GM23338 (cell line): ENCODE data around the gene RPS6KA4. TPM values are rescaled to one million over a fixed set of nuclear protein-coding genes. Genes with fewer than 3 reads are reported as not detected.

Experiments
- ATAC-seq: fragments of 200-7000 bp; cut with Tn5 transposase; 3 replicates; pipeline ENCODE4 v1.9.1; 2020
- DNase-seq: peaks from one replicate; pipeline ENCODE4 v3.0.0-alpha.2; 2015; ENCODE audit warnings: low spot score
- H2AFZ ChIP-seq: fragments of 200-600 bp; sonication (generic); 2 replicates; pipeline ENCODE4 v1.8.0; 2016; ENCODE audit warnings: antibody characterized with exemption, mild to moderate bottlenecking, moderate library complexity
- H3F3A ChIP-seq: fragments of 200-600 bp; sonication (generic); replicated peaks from 2 replicates; pipeline ENCODE4 v1.8.0; 2017; ENCODE audit warnings: antibody characterized with exemption, mixed run types, low read depth
- H3K27ac ChIP-seq: fragments of 200-600 bp; sonication (generic); 2 replicates; pipeline ENCODE4 v1.6.1; 2016; ENCODE audit warnings: low read depth
- H3K27me3 ChIP-seq: fragments of 200-600 bp; sonication (generic); 2 replicates; pipeline ENCODE4 v1.8.0; 2016; ENCODE audit warnings: mild to moderate bottlenecking, mixed run types, moderate library complexity; ENCODE audit not compliant: insufficient read depth
- H3K36me3 ChIP-seq: fragments of 200-600 bp; sonication (generic); 2 replicates; pipeline ENCODE4 v1.8.0; 2016; ENCODE audit warnings: mild to moderate bottlenecking; ENCODE audit not compliant: insufficient read depth
- H3K4me1 ChIP-seq: fragments of 200-600 bp; sonication (generic); 2 replicates; pipeline ENCODE4 v1.8.0; 2016; ENCODE audit warnings: mild to moderate bottlenecking, moderate library complexity; ENCODE audit not compliant: insufficient read depth
- H3K4me2 ChIP-seq: fragments of 200-600 bp; sonication (generic); 2 replicates; pipeline ENCODE4 v1.7.1; 2017; ENCODE audit warnings: mixed run types
- H3K4me3 ChIP-seq: fragments of 200-600 bp; sonication (generic); 2 replicates; pipeline ENCODE4 v1.6.1; 2016; ENCODE audit warnings: mixed run types
- H3K79me2 ChIP-seq: fragments of 200-600 bp; sonication (generic); replicated peaks from 2 replicates; pipeline ENCODE4 v1.8.0; 2017; ENCODE audit warnings: mild to moderate bottlenecking; ENCODE audit not compliant: insufficient read depth
- H3K9me2 ChIP-seq: fragments of 200-600 bp; sonication (generic); 2 replicates; pipeline ENCODE4 v1.8.0; 2017; ENCODE audit not compliant: insufficient read depth
- H4K20me1 ChIP-seq: fragments of 200-600 bp; sonication (generic); replicated peaks from 2 replicates; pipeline ENCODE4 v1.8.0; 2017; ENCODE audit warnings: mild to moderate bottlenecking; ENCODE audit not compliant: insufficient read depth
- H3K27ac Mint-ChIP-seq: 2 replicates; pipeline ENCODE4 v1.8.0; 2020; ENCODE audit warnings: inconsistent platforms, mild to moderate bottlenecking, moderate library complexity, mixed read lengths
- H3K27me3 Mint-ChIP-seq: 3 replicates; pipeline ENCODE4 v1.8.0; 2022; ENCODE audit warnings: low read depth, mild to moderate bottlenecking, moderate library complexity, mixed read lengths, inconsistent platforms; ENCODE audit not compliant: insufficient read depth, poor library complexity
- H3K36me3 Mint-ChIP-seq: 3 replicates; pipeline ENCODE4 v1.8.0; 2021; ENCODE audit warnings: low read depth, mild to moderate bottlenecking, inconsistent platforms, moderate library complexity, mixed read lengths
- H3K4me1 Mint-ChIP-seq: 3 replicates; pipeline ENCODE4 v1.8.0; 2020; ENCODE audit warnings: mild to moderate bottlenecking, inconsistent platforms, mixed read lengths
- H3K4me3 Mint-ChIP-seq: 3 replicates; pipeline ENCODE4 v1.8.0; 2021; ENCODE audit warnings: moderate library complexity, mild to moderate bottlenecking, inconsistent platforms, mixed read lengths
- H3K9me3 Mint-ChIP-seq: 3 replicates; pipeline ENCODE4 v1.8.0; 2020; ENCODE audit warnings: moderate library complexity, mild to moderate bottlenecking, inconsistent platforms, mixed read lengths
- CREB1 ChIP-seq: fragments of 250-450 bp; sonication (Bioruptor Pico); IDR thresholded peaks from 2 replicates; pipeline ENCODE4 v1.5.0; 2020; ENCODE audit warnings: low read depth, mild to moderate bottlenecking, moderate library complexity
- EZH2 ChIP-seq: fragments of 200-600 bp; sonication (generic); IDR thresholded peaks from one replicate; pipeline ENCODE4 v1.8.0; 2017; ENCODE audit warnings: antibody characterized with exemption, mild to moderate bottlenecking, low read depth; ENCODE audit not compliant: unreplicated experiment
- JUNB ChIP-seq: IDR thresholded peaks from one replicate; pipeline ENCODE4 v1.6.1; 2016; ENCODE audit warnings: antibody characterized with exemption; ENCODE audit not compliant: unreplicated experiment
- NANOG ChIP-seq: IDR thresholded peaks from 2 replicates; pipeline ENCODE4 v1.6.1; 2016; ENCODE audit warnings: antibody characterized with exemption, borderline replicate concordance
- STAT1 ChIP-seq: IDR thresholded peaks from one replicate; pipeline ENCODE4 v1.6.1; 2016; ENCODE audit warnings: antibody characterized with exemption; ENCODE audit not compliant: unreplicated experiment
- ZNF114 ChIP-seq: fragments of 250-450 bp; sonication (Bioruptor Pico); IDR thresholded peaks from 2 replicates; pipeline ENCODE4 v1.5.0; 2020; ENCODE audit warnings: mild to moderate bottlenecking, moderate library complexity
- ZNF331 ChIP-seq: fragments of 250-450 bp; sonication (Bioruptor Pico); IDR thresholded peaks from 2 replicates; pipeline ENCODE4 v1.5.0; 2020; ENCODE audit warnings: low read depth, mild to moderate bottlenecking, moderate library complexity
- polyA plus RNA-seq: library from polyadenylated mRNA; unstranded; fragments of >200 nt; fragmentation: Nextera tagmentation; extraction: Ambion mirVana; gene quantifications from 2 replicates; pipeline ENCODE4 v1.2.1, GENCODE V29; 2016
- total RNA-seq: library from RNA; depleted of rRNA; stranded (reverse); fragments of >200 nt; shearing (Covaris generic); gene quantifications from 2 replicates; pipeline ENCODE4 v1.2.3, GENCODE V29; 2014
- TF ChIP-seq, protein P1 (sequence below): IDR thresholded peaks from 2 replicates; pipeline ENCODE4 v1.6.1; 2016; ENCODE audit warnings: antibody characterized with exemption
- TF ChIP-seq, protein P2 (sequence below): fragments of 250-450 bp; sonication (Bioruptor Pico); IDR thresholded peaks from 2 replicates; pipeline ENCODE4 v1.5.0; 2020; ENCODE audit warnings: mild to moderate bottlenecking, moderate library complexity
- TF ChIP-seq, protein P3 (sequence below): IDR thresholded peaks from one replicate; pipeline ENCODE4 v1.6.1; 2018; ENCODE audit warnings: antibody characterized with exemption; ENCODE audit not compliant: unreplicated experiment

RPS6KA4 gene
- total and polyA plus RNA-seq, 2 experiments from 2014 or later: 3.5 to 19.9 TPM

DNA sequence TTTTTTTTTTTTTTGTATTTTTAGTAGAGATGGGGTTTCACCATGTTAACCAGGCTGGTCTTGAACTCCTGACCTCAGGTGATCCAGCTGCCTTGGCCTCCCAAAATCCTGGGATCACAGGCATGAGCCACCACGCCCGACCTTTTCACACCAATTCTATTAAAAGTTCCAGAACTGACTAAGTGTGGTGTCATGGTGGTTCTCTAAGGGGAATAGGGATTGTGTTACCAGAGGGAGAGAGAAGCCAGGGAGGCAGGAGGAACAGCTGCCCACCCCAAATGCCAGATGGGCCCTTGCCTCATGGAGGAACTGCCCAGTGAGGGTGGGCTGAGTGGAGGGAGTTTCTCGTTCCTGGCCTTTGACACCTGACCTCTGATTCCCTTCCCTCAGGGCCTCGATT, 5.9 kb downstream of the RPS6KA4 start (continued):
- no peak for TF ChIP-seq CREB1 (CRISPR knock-in tag)
- TF ChIP-seq NANOG: no peak
- TF ChIP-seq, protein P1, sequence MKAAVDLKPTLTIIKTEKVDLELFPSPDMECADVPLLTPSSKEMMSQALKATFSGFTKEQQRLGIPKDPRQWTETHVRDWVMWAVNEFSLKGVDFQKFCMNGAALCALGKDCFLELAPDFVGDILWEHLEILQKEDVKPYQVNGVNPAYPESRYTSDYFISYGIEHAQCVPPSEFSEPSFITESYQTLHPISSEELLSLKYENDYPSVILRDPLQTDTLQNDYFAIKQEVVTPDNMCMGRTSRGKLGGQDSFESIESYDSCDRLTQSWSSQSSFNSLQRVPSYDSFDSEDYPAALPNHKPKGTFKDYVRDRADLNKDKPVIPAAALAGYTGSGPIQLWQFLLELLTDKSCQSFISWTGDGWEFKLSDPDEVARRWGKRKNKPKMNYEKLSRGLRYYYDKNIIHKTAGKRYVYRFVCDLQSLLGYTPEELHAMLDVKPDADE: no peak

DNA sequence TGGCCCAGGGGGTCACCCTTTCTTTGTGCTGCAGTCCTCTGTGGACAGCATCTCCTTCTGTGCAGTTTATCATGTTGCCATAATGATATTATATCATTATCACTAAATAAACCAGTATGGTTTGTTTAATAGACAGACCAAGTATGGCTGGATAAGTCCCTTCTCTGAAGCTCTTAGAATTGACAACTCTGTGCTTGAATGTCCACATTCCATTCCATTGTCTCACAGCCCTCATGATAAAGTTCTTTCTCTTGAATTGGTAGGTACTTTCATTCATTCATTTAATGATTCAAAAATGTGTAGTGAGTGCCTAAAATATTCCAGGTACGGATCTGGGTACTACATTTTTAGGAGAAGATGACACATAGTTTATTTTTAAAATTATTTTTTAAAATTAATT, 7.8 kb downstream of the RPS6KA4 start:
- H3K27ac Mint-ChIP-seq: no peak overlapping the region
- Histone ChIP-seq H3K4me1 (peaks cover 11% of the 10 kb centered on the region), H3K4me2 (no peak overlapping the region), H2AFZ (no peak overlapping the region), H3F3A (0 out of 2 replicates have a peak, but pooled peaks cover 4% of the 10 kb centered on the region), H4K20me1 (no peaks in the 10 kb centered on the region; the same call in 1 of the 2 replicates), H3K27ac (no peak overlapping the region), H3K36me3 (no peaks in the 10 kb centered on the region), H3K79me2 (no peaks in the 10 kb centered on the region), H3K9me2 (no peaks in the 10 kb centered on the region), H3K27me3 (no peaks in the 10 kb centered on the region), H3K4me3 (no peak overlapping the region)
- peaks cover 21% of the 10 kb centered on the region for H3K27me3 Mint-ChIP-seq
- DNase-seq (no peak), ATAC-seq (no peak)
- H3K9me3 Mint-ChIP-seq: no peaks in the 10 kb centered on the region; the same call in 2 of the 3 replicates
- H3K4me1 Mint-ChIP-seq: peaks cover 3% of the 10 kb centered on the region; the same call in 2 of the 3 replicates
- peaks cover 33% of the 10 kb centered on the region for H3K36me3 Mint-ChIP-seq
- H3K4me3 Mint-ChIP-seq: no peak overlapping the region
- no peak for TF ChIP-seq STAT1
- TF ChIP-seq ZNF114 (CRISPR knock-in tag): no peak
- no peak for TF ChIP-seq NANOG
- no peak for TF ChIP-seq JUNB
- TF ChIP-seq, protein P2, sequence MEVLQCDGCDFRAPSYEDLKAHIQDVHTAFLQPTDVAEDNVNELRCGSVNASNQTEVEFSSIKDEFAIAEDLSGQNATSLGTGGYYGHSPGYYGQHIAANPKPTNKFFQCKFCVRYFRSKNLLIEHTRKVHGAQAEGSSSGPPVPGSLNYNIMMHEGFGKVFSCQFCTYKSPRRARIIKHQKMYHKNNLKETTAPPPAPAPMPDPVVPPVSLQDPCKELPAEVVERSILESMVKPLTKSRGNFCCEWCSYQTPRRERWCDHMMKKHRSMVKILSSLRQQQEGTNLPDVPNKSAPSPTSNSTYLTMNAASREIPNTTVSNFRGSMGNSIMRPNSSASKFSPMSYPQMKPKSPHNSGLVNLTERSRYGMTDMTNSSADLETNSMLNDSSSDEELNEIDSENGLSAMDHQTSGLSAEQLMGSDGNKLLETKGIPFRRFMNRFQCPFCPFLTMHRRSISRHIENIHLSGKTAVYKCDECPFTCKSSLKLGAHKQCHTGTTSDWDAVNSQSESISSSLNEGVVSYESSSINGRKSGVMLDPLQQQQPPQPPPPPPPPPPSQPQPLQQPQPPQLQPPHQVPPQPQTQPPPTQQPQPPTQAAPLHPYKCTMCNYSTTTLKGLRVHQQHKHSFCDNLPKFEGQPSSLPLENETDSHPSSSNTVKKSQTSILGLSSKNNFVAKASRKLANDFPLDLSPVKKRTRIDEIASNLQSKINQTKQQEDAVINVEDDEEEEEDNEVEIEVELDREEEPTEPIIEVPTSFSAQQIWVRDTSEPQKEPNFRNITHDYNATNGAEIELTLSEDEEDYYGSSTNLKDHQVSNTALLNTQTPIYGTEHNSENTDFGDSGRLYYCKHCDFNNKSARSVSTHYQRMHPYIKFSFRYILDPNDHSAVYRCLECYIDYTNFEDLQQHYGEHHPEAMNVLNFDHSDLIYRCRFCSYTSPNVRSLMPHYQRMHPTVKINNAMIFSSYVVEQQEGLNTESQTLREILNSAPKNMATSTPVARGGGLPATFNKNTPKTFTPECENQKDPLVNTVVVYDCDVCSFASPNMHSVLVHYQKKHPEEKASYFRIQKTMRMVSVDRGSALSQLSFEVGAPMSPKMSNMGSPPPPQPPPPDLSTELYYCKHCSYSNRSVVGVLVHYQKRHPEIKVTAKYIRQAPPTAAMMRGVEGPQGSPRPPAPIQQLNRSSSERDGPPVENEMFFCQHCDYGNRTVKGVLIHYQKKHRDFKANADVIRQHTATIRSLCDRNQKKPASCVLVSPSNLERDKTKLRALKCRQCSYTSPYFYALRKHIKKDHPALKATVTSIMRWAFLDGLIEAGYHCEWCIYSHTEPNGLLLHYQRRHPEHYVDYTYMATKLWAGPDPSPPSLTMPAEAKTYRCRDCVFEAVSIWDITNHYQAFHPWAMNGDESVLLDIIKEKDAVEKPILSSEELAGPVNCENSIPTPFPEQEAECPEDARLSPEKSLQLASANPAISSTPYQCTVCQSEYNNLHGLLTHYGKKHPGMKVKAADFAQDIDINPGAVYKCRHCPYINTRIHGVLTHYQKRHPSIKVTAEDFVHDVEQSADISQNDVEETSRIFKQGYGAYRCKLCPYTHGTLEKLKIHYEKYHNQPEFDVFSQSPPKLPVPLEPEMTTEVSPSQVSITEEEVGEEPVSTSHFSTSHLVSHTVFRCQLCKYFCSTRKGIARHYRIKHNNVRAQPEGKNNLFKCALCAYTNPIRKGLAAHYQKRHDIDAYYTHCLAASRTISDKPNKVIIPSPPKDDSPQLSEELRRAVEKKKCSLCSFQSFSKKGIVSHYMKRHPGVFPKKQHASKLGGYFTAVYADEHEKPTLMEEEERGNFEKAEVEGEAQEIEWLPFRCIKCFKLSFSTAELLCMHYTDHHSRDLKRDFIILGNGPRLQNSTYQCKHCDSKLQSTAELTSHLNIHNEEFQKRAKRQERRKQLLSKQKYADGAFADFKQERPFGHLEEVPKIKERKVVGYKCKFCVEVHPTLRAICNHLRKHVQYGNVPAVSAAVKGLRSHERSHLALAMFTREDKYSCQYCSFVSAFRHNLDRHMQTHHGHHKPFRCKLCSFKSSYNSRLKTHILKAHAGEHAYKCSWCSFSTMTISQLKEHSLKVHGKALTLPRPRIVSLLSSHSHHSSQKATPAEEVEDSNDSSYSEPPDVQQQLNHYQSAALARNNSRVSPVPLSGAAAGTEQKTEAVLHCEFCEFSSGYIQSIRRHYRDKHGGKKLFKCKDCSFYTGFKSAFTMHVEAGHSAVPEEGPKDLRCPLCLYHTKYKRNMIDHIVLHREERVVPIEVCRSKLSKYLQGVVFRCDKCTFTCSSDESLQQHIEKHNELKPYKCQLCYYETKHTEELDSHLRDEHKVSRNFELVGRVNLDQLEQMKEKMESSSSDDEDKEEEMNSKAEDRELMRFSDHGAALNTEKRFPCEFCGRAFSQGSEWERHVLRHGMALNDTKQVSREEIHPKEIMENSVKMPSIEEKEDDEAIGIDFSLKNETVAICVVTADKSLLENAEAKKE (CRISPR knock-in tag): no peak
- TF ChIP-seq, protein P3, sequence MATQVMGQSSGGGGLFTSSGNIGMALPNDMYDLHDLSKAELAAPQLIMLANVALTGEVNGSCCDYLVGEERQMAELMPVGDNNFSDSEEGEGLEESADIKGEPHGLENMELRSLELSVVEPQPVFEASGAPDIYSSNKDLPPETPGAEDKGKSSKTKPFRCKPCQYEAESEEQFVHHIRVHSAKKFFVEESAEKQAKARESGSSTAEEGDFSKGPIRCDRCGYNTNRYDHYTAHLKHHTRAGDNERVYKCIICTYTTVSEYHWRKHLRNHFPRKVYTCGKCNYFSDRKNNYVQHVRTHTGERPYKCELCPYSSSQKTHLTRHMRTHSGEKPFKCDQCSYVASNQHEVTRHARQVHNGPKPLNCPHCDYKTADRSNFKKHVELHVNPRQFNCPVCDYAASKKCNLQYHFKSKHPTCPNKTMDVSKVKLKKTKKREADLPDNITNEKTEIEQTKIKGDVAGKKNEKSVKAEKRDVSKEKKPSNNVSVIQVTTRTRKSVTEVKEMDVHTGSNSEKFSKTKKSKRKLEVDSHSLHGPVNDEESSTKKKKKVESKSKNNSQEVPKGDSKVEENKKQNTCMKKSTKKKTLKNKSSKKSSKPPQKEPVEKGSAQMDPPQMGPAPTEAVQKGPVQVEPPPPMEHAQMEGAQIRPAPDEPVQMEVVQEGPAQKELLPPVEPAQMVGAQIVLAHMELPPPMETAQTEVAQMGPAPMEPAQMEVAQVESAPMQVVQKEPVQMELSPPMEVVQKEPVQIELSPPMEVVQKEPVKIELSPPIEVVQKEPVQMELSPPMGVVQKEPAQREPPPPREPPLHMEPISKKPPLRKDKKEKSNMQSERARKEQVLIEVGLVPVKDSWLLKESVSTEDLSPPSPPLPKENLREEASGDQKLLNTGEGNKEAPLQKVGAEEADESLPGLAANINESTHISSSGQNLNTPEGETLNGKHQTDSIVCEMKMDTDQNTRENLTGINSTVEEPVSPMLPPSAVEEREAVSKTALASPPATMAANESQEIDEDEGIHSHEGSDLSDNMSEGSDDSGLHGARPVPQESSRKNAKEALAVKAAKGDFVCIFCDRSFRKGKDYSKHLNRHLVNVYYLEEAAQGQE: no peak
- no peak for TF ChIP-seq EZH2
- no peak for TF ChIP-seq ZNF331 (CRISPR knock-in tag)
